Measurements from ENCODE around the gene SDS.

- TF ChIP-seq POLR2A (IDR thresholded peaks at IDR 0.05) (no peak), CTCF (IDR thresholded peaks at IDR 0.05) (no peak), EP300 (IDR thresholded peaks at IDR 0.05) (no peak)
Observed at GRCh38 chr12:113449299-113449698, 45.6 kb upstream of the SDS start.

Data from ovary (tissue), 3 donors.